Measurements from ENCODE around the gene HES4.
"Not testable (repeated sequence)": the region's sequence is repeated elsewhere in the genome, so short reads cannot be mapped to it uniquely, and the experiment has no call there.

HES4 gene

DNA sequence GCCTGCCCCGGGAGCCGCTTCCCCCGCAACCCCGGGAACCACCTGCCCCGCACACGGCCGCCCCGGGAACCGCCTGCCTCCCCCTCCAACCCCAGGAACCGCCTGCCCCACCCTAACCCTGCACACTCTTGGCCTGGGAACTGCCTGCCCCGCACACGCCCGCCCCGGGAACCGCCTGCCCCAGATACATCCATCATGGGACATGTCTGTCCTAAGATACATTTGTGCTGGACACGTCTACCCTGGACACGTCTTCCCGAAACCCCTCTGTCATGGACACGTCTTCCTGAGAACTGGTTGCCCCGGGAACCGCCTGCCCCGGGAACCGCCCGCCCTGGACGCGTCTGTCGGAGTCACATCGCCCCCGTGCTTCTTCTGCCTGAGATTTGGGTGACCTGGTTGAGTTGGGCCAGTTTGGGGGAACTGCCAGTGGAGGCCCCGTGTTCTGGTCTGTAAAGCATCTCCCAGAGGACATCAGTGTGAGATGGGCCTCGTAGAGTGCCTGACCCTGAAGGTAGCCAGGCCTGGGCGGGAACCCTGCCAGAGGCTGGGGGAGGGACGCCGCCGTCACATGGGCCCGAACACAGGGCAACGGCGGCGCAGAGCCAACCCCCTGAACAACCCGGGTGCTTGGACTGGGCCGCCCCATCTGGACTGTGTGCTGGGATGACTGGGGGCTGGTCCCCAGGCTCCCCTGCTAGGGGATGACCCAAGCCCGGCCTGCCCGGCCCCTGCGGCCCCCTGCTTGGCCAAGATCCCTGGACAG, 21.6 kb downstream of the HES4 start:
- H3K4me1 Mint-ChIP-seq, result peaks cover 3% of the 10 kb centered on the region
- H3K4me3 Mint-ChIP-seq, result peak overlapping the region; percentile 62
- H3K27me3 Mint-ChIP-seq, result peaks cover 23% of the 10 kb centered on the region
- no peak for DNase-seq (ENCODE audit: low spot score in 2 of 2)
- H3K9me3 Mint-ChIP-seq, result no peaks in the 10 kb centered on the region
- H3K27ac Mint-ChIP-seq, result no peak overlapping the region
- ATAC-seq (ENCODE audit: low read depth), result no peak
- peaks cover 4% of the 10 kb centered on the region for H3K36me3 Mint-ChIP-seq

- not testable (repeated sequence) for H3K9me3 Mint-ChIP-seq; ATAC-seq (ENCODE audit: low read depth); DNase-seq (ENCODE audit: low spot score in 2 of 2); H3K36me3 Mint-ChIP-seq; H3K27ac Mint-ChIP-seq; H3K4me1 Mint-ChIP-seq; H3K4me3 Mint-ChIP-seq
- H3K27me3 Mint-ChIP-seq, result peaks cover 17% of the 10 kb centered on the region
Observed at GRCh38 chr1:976791-977190, 23.1 kb downstream of the HES4 start.

DNA sequence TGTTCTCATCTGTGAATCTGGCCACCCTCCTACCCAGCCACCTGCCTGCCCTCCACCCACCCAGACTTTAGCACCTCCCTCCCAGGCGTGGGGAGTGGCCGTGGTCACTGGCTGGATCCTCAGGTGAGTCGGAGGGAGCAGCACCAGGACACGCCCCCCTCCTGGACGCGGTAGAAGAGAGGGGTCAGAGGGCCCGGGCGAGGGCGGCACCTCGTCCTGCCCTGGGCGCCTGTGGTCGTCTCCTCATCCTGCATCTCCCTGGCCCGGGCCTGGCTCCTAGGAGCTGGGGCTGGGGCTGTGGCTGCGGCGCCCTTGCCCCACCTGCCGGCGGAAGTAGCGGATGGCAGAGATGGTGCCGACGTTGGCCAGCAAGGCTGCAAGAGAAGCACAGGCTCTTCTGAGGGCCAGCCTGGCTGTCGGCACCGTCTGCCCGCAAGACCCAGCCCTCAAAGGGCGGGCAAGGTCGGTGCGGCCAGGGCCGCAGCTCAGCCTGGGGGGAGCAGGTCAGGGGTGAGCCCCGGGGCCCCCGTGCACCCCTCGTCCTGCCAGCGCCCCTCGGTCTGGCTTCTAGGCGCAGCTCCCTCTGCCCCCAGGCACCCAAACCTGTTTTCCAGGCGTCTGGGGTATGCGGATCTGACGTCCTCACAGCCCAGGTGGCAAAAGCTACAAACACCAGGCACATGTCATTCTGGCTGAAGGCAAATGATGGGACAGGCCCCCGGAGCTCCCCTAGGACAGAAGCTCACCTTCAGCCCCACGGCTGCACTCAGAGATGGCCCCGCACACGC, 23.8 kb downstream of the HES4 start:
- H3K27me3 Mint-ChIP-seq, result peaks cover 17% of the 10 kb centered on the region
- peak; percentile 44 to 72 for DNase-seq (ENCODE audit: low spot score in 2 of 2)
- no peaks in the 10 kb centered on the region for H3K9me3 Mint-ChIP-seq
- no peak overlapping the region for H3K27ac Mint-ChIP-seq
- H3K36me3 Mint-ChIP-seq, result peaks cover 4% of the 10 kb centered on the region
- H3K4me1 Mint-ChIP-seq, result peaks cover 3% of the 10 kb centered on the region
- peak overlapping the region; percentile 29 for H3K4me3 Mint-ChIP-seq
- peak; percentile 88 for ATAC-seq (ENCODE audit: low read depth)

- Mint-ChIP-seq H3K4me3 (no peak overlapping the region), H3K9me3 (no peaks in the 10 kb centered on the region), H3K36me3 (peaks cover 4% of the 10 kb centered on the region), H3K4me1 (peaks cover 3% of the 10 kb centered on the region), H3K27me3 (peaks cover 17% of the 10 kb centered on the region), H3K27ac (no peak overlapping the region)
- DNase-seq (ENCODE audit: low spot score in 2 of 2) (no peak), ATAC-seq (ENCODE audit: low read depth) (no peak)
Observed at GRCh38 chr1:975365-975764, 24.5 kb downstream of the HES4 start.

GRCh38 chr1:974687-975328, 25.1 kb downstream of the HES4 start:
- DNase-seq (ENCODE audit: low spot score in 2 of 2), result no peak
- peak overlapping the region; percentile 53 for H3K4me3 Mint-ChIP-seq
- H3K36me3 Mint-ChIP-seq, result peaks cover 4% of the 10 kb centered on the region
- ATAC-seq (ENCODE audit: low read depth), result no peak
- H3K4me1 Mint-ChIP-seq, result peaks cover 3% of the 10 kb centered on the region
- no peaks in the 10 kb centered on the region for H3K9me3 Mint-ChIP-seq
- no peak overlapping the region for H3K27ac Mint-ChIP-seq
- H3K27me3 Mint-ChIP-seq, result peaks cover 17% of the 10 kb centered on the region

DNA sequence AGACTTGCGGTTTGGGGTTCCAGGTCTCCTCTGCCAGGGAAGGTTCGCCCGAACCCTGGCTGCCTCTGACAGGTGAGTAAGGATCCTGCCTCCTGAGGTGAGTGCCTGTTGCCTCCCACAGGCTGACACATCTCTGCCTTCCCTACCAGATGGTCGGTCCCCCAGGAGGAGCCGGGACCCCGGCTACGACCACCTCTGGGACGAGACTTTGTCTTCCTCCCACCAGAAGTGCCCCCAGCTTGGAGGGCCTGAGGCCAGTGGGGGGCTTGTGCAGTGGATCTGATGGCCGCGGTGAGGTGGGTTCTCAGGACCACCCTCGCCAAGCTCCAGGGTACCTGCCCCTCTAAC, 25.6 kb downstream of the HES4 start:
- Mint-ChIP-seq H3K9me3 (no peaks in the 10 kb centered on the region), H3K27me3 (peaks cover 22% of the 10 kb centered on the region), H3K27ac (no peak overlapping the region), H3K36me3 (peaks cover 4% of the 10 kb centered on the region), H3K4me1 (peaks cover 3% of the 10 kb centered on the region), H3K4me3 (no peak overlapping the region)
- no peak for ATAC-seq (ENCODE audit: low read depth)
- DNase-seq (ENCODE audit: low spot score in 2 of 2), result no peak

- DNase-seq (ENCODE audit: low spot score in 2 of 2), result no peak
- H3K27me3 Mint-ChIP-seq, result peaks cover 23% of the 10 kb centered on the region
- no peak for ATAC-seq (ENCODE audit: low read depth)
- no peaks in the 10 kb centered on the region for H3K9me3 Mint-ChIP-seq
- H3K4me3 Mint-ChIP-seq, result no peak overlapping the region
- peaks cover 4% of the 10 kb centered on the region for H3K36me3 Mint-ChIP-seq
- H3K27ac Mint-ChIP-seq, result no peak overlapping the region
- peaks cover 3% of the 10 kb centered on the region for H3K4me1 Mint-ChIP-seq
Observed at GRCh38 chr1:973459-974292, 26.2 kb downstream of the HES4 start.

GRCh38 chr1:972726-973458, 27.0 kb downstream of the HES4 start:
- ATAC-seq (ENCODE audit: low read depth) (no peak), DNase-seq (ENCODE audit: low spot score in 2 of 2) (no peak)
- no peak overlapping the region for H3K27ac Mint-ChIP-seq
- H3K4me3 Mint-ChIP-seq, result no peak overlapping the region
- peaks cover 23% of the 10 kb centered on the region for H3K27me3 Mint-ChIP-seq
- no peaks in the 10 kb centered on the region for H3K9me3 Mint-ChIP-seq
- peaks cover 3% of the 10 kb centered on the region for H3K4me1 Mint-ChIP-seq
- no peaks in the 10 kb centered on the region for H3K36me3 Mint-ChIP-seq

- Mint-ChIP-seq H3K27ac (no peak overlapping the region), H3K36me3 (no peaks in the 10 kb centered on the region), H3K4me3 (no peak overlapping the region), H3K9me3 (no peaks in the 10 kb centered on the region), H3K27me3 (peaks cover 23% of the 10 kb centered on the region), H3K4me1 (peaks cover 3% of the 10 kb centered on the region)
- ATAC-seq (ENCODE audit: low read depth) (no peak), DNase-seq (ENCODE audit: low spot score in 2 of 2) (no peak)
Observed at GRCh38 chr1:971751-972506, 28.0 kb downstream of the HES4 start.

DNA sequence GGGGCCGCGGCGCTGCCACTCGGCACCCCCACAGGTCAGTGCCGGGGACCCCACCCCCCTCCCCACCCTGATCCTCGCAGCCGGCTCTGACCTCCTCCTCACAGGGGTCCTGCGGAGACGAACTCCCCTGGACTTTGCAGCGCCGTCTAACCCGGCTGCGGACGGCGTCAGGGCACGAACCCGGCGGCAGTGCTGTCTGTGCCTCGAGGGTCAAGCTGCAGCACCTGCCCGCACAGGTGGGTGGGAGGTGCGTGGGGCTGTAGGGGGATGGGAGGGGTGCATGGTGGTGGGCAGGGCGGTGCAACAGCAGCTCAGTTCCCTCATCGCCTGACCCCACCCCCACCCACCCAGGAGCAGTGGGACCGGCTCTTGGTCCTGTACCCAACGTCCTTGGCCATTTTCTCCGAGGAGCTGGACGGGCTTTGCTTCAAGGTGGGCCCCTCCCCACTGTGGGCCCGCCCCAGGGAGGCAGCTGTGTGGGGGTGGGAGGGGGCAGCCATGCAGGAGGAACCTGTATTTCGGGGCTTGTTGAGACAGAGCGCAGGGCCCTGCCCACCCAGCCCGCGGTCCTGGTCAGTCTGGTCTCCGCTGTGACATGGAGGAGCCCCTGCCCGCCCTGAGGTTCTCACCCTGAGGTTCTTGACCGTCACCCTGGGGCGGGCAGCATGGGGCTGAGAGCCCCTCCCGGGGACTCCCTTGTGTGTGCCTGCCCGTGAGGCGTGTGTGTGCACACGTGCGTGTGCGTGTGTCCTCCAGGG, 28.7 kb downstream of the HES4 start:
- Mint-ChIP-seq H3K4me1 (peaks cover 3% of the 10 kb centered on the region), H3K4me3 (no peak overlapping the region), H3K9me3 (no peaks in the 10 kb centered on the region), H3K27ac (no peak overlapping the region), H3K27me3 (peaks cover 23% of the 10 kb centered on the region), H3K36me3 (no peaks in the 10 kb centered on the region)
- no peak for DNase-seq (ENCODE audit: low spot score in 2 of 2)
- no peak for ATAC-seq (ENCODE audit: low read depth)

DNA sequence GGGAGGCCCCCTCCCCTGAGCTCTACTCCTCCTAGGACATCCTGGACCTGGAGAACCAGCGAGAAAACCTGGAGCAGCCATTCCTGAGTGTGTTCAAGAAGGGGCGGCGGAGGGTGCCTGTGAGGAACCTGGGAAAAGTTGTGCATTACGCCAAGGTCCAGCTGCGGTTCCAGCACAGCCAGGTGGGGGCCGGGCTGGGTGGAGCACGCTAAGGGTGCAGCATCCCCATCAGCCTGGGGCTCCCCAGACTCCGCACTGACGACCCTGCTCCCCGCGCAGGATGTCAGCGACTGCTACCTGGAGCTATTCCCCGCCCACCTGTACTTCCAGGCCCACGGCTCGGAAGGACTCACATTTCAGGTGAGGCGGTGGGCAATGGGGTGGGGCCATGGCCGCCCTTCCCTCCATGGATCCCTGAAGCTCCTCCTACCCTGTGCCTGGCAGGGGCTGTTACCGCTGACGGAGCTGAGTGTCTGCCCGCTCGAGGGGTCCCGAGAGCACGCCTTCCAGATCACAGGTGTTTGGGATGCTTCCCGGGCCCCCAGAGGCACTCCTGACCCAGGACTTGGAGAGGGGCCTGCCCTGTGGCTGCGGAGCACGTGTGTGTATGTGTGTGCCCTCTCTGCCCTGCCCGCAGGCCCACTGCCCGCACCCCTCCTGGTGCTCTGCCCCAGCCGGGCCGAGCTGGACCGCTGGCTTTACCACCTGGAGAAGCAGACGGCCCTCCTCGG, 29.5 kb downstream of the HES4 start:
- Mint-ChIP-seq H3K36me3 (no peaks in the 10 kb centered on the region), H3K27me3 (peaks cover 19% of the 10 kb centered on the region), H3K4me1 (peaks cover 3% of the 10 kb centered on the region), H3K9me3 (no peaks in the 10 kb centered on the region), H3K27ac (no peak overlapping the region), H3K4me3 (no peak overlapping the region)
- ATAC-seq (ENCODE audit: low read depth), result no peak
- no peak for DNase-seq (ENCODE audit: low spot score in 2 of 2)

Data from memory B cell (primary cell).